ENCODE data around the gene UGT1A5. TPM values are rescaled to one million over a fixed set of nuclear protein-coding genes. Genes with fewer than 3 reads are reported as not detected.

UGT1A5 gene
- total and polyA plus RNA-seq, 2 experiments from 2014 or later: not detected

- ATAC-seq (peak; percentile 43; the same call in 2 of the 3 replicates), DNase-seq (ENCODE audit: low spot score) (no peak)
- H4K20me1 ChIP-seq (replicated peaks; ENCODE audit: insufficient read depth): no peaks in the 10 kb centered on the region; the same call in 1 of the 2 replicates
- H3K27me3 Mint-ChIP-seq (ENCODE audit: insufficient read depth, low read depth, poor library complexity): peaks cover 2% of the 10 kb centered on the region
- no peak overlapping the region for H3K27ac ChIP-seq (ENCODE audit: low read depth)
- H3K36me3 ChIP-seq (ENCODE audit: insufficient read depth): no peaks in the 10 kb centered on the region
- no peaks in the 10 kb centered on the region for H3K9me3 Mint-ChIP-seq
- H3K4me3 Mint-ChIP-seq: no peak overlapping the region
- H3K27me3 ChIP-seq (ENCODE audit: insufficient read depth): no peaks in the 10 kb centered on the region
- no peaks in the 10 kb centered on the region; the same call in 2 of the 3 replicates for H3K36me3 Mint-ChIP-seq (ENCODE audit: low read depth)
- H3K4me1 Mint-ChIP-seq: peaks cover 20% of the 10 kb centered on the region
- H3K4me2 ChIP-seq: no peak overlapping the region
- no peak overlapping the region for H3K27ac Mint-ChIP-seq
- no peaks in the 10 kb centered on the region for H3K79me2 ChIP-seq (replicated peaks; ENCODE audit: insufficient read depth)
- no peak for TF ChIP-seq ZNF462 (CRISPR knock-in tag; IDR thresholded peaks at IDR 0.05)
- peaks cover 16% of the 10 kb centered on the region; the same call in 1 of the 2 replicates for H3K9me2 ChIP-seq (ENCODE audit: insufficient read depth)
- H3K4me1 ChIP-seq (ENCODE audit: insufficient read depth): peaks cover 7% of the 10 kb centered on the region; the same call in 1 of the 2 replicates
- H2AFZ ChIP-seq: peak overlapping the region; percentile 72; the same call in 1 of the 2 replicates
- H3K4me3 ChIP-seq: no peak overlapping the region
- H3F3A ChIP-seq (replicated peaks; ENCODE audit: low read depth): no peaks in the 10 kb centered on the region
Measured at GRCh38 chr2:233691443-233692433, 21.0 kb upstream of the UGT1A5 start.

GRCh38 chr2:233692648-233693047, 20.1 kb upstream of the UGT1A5 start, which contains the start of gene UGT1A6:
Gene UGT1A6 (plus strand): TSS chr2:233692890. CDS start chr2:233693005, 115 bp downstream.
- H2AFZ ChIP-seq: no peak within 1 kb of the TSS
- peaks cover 20% of the 10 kb centered on the region for H3K4me1 Mint-ChIP-seq
- no peak within 1 kb of the TSS for H3K4me2 ChIP-seq
- H3F3A ChIP-seq (replicated peaks; ENCODE audit: low read depth): no peaks in the 10 kb centered on the region
- no peaks in the 10 kb centered on the region; the same call in 2 of the 3 replicates for H3K36me3 Mint-ChIP-seq (ENCODE audit: low read depth)
- peaks cover 2% of the 10 kb centered on the region for H3K27me3 Mint-ChIP-seq (ENCODE audit: insufficient read depth, low read depth, poor library complexity)
- peaks cover 16% of the 10 kb centered on the region; the same call in 1 of the 2 replicates for H3K9me2 ChIP-seq (ENCODE audit: insufficient read depth)
- peaks cover 7% of the 10 kb centered on the region; the same call in 1 of the 2 replicates for H3K4me1 ChIP-seq (ENCODE audit: insufficient read depth)
- H3K9me3 Mint-ChIP-seq: no peaks in the 10 kb centered on the region
- ATAC-seq: no peak
- H3K27me3 ChIP-seq (ENCODE audit: insufficient read depth): no peaks in the 10 kb centered on the region
- no peaks in the 10 kb centered on the region for H4K20me1 ChIP-seq (replicated peaks; ENCODE audit: insufficient read depth)
- H3K79me2 ChIP-seq (replicated peaks; ENCODE audit: insufficient read depth): no peaks in the 10 kb centered on the region
- no peaks in the 10 kb centered on the region for H3K36me3 ChIP-seq (ENCODE audit: insufficient read depth)
- no peak for TF ChIP-seq EZH2 (IDR thresholded peaks at IDR 0.05; ENCODE audit: low read depth, unreplicated experiment)
- TF ChIP-seq CREB1 (CRISPR knock-in tag; IDR thresholded peaks at IDR 0.05; ENCODE audit: low read depth): no peak
- no peak within 1 kb of the TSS for H3K4me3 Mint-ChIP-seq
- no peak within 1 kb of the TSS for H3K27ac Mint-ChIP-seq
- H3K4me3 ChIP-seq: no peak within 1 kb of the TSS
- DNase-seq (ENCODE audit: low spot score): no peak
- no peak within 1 kb of the TSS for H3K27ac ChIP-seq (ENCODE audit: low read depth)

All from GM23338 (cell line).